C4-2B (cell line): ENCODE data around the gene IL22.

Source experiments
- CTCF ChIP-seq: fragments of 450-650 bp; conservative IDR thresholded peaks from 2 replicates; pipeline ENCODE4 v1.5.1; 2017; ENCODE audit warnings: mild to moderate bottlenecking
- ZFX ChIP-seq: fragments of 450-650 bp; IDR thresholded peaks from 2 replicates; pipeline ENCODE4 v1.6.1; 2017

- TF ChIP-seq CTCF: peak; percentile 94
- TF ChIP-seq ZFX: no peak
These were observed 30.2 kb downstream of the IL22 start for GRCh38 chr12:68223067-68223747.
